ENCODE data around the gene NFATC2. TPM values are rescaled to one million over a fixed set of nuclear protein-coding genes. Genes with fewer than 3 reads are reported as not detected.

The NFATC2 gene
- total RNA-seq, 4 donors from 2014 or later, result 4.1 to 51.5 (median 8.7) TPM

DNA sequence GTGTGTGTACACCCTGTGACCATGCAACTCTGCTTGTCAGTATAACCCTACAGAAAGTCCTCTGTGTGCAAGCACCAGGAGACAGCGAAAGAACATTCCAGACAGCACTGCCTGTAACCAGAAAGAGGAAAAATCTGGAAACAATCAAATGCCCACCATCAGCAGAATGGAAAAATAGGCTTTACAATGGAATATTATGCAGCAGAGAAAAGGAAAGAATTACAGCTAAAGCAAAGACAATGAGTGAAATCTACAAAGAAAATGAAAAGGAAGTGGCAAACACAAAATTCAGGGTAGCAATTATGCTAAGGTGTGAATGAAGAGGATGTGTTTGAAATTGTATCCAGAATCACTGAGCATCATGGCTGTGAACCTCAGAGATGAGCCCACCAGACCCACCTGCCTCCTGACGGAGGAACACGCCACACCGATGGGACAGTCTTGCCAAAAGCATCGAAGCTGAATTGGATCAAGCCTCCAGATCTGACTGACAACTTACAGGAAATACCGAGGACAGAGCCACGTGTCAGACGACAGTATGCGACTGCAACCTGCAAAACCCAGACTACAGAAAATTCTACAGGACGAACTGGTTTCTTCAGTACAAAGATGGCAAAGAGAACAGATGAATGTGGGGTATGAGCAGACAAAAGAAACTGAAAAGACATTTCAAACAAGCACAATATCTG lies 133.2 kb downstream of the NFATC2 start:
- TF ChIP-seq, protein P1, sequence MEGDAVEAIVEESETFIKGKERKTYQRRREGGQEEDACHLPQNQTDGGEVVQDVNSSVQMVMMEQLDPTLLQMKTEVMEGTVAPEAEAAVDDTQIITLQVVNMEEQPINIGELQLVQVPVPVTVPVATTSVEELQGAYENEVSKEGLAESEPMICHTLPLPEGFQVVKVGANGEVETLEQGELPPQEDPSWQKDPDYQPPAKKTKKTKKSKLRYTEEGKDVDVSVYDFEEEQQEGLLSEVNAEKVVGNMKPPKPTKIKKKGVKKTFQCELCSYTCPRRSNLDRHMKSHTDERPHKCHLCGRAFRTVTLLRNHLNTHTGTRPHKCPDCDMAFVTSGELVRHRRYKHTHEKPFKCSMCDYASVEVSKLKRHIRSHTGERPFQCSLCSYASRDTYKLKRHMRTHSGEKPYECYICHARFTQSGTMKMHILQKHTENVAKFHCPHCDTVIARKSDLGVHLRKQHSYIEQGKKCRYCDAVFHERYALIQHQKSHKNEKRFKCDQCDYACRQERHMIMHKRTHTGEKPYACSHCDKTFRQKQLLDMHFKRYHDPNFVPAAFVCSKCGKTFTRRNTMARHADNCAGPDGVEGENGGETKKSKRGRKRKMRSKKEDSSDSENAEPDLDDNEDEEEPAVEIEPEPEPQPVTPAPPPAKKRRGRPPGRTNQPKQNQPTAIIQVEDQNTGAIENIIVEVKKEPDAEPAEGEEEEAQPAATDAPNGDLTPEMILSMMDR (IDR thresholded peaks at IDR 0.05), result no peak
- DNase-seq (ENCODE audit: low spot score), result no peak
- no peak for ATAC-seq (ENCODE audit: low FRiP score)

DNA sequence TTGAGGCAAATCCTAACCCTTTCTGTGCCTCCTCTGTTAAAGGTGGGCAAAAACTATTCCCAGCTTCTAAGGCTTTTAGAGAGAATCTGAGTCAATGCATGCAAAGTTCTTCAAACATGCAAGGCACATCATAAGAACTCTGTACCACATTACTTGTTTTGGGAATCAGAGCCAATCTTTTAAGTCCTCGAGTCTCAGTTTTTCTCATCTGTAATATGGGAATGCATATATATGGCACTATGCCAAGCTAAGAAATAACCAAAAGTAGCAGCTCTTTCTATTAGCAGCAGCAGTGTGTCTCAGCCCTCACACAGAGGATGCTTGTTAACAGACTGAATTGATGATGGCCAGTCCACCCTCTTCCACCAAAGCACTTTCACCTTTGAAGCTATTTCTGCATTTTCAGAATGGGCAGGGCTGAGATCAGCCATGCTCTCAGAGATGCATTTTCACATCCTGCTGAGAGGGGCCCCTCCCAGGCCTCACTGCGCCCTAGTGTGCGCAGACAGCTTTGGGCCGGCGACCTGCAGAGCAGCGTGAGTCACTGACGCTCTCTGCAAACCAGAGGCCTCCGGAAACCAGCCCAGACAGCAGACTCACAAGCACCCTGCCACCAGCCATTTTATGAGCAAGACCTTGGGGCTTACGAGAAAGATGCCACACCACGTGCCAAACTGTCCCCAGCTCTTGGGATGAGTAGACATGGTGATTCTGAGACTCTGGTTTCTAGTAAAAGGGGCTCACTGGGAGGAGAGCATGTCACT lies 138.0 kb downstream of the NFATC2 start:
- no peak for ATAC-seq (ENCODE audit: low FRiP score)
- TF ChIP-seq, protein P1 (IDR thresholded peaks at IDR 0.05), result no peak
- DNase-seq (ENCODE audit: low spot score), result no peak

DNA sequence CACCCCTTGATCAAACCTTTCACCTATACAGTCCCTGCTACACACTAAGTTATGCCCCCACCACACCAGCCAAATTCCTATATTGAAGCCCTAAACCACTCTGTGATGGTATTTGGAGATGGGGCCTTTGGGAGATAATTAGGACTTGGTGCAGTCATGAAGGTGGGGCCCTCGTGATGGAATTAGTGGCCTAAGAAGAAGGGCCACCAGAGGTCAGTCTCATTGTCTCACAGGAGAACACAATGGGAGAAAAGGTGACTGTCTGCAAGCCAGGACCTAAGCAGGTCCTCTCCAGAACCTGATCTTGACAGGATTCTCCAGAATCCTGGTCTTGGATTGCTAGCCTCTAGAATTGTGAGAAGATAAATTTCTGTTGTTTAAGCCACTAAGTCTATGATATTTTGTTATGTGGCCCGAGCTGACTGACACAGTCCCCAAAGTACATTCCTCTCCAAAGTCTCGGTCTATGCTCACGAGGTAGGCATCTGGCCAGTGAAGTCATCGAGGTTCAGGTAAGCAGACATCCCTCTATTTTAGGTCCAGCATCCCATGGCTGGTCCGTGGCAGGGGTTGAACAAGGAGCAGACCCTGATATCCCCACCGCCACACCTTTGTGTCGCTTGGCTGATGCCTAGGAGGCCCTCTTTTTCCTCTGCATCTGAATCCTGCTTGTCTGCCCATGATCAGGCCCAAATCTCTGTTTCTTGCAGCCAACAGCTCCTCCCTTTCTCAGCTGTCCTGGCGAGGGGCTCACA lies 138.9 kb downstream of the NFATC2 start:
- ATAC-seq (ENCODE audit: low FRiP score) (no peak), DNase-seq (ENCODE audit: low spot score) (no peak)
- TF ChIP-seq, protein P1 (IDR thresholded peaks at IDR 0.05), result no peak

GRCh38 chr20:51402201-51402600 lies 140.3 kb downstream of the NFATC2 start:
- ATAC-seq (ENCODE audit: low FRiP score) (no peak), DNase-seq (ENCODE audit: low spot score) (no peak)
- TF ChIP-seq, protein P1 (IDR thresholded peaks at IDR 0.05), result no peak

DNA sequence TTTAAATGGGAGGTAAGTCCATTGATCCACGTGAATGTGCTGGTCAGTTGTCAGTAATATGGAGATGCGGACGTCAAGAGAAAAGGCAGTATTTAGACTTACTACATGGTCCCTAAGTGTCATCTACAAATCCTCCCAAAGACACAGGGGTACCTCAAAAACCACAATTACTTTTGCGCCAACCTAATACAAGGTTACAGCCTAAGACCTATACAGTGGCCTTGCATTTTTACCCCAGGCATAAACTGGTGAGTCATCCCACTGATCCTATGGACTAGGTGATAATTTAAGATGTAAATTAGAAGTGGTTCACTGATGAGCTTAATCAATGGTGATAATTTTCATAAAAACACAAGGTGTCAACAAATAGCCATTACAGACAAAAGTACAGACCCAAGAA lies 141.0 kb downstream of the NFATC2 start:
- no peak for DNase-seq (ENCODE audit: low spot score)
- no peak for ATAC-seq (ENCODE audit: low FRiP score)
- TF ChIP-seq, protein P1 (IDR thresholded peaks at IDR 0.05), result no peak

DNA sequence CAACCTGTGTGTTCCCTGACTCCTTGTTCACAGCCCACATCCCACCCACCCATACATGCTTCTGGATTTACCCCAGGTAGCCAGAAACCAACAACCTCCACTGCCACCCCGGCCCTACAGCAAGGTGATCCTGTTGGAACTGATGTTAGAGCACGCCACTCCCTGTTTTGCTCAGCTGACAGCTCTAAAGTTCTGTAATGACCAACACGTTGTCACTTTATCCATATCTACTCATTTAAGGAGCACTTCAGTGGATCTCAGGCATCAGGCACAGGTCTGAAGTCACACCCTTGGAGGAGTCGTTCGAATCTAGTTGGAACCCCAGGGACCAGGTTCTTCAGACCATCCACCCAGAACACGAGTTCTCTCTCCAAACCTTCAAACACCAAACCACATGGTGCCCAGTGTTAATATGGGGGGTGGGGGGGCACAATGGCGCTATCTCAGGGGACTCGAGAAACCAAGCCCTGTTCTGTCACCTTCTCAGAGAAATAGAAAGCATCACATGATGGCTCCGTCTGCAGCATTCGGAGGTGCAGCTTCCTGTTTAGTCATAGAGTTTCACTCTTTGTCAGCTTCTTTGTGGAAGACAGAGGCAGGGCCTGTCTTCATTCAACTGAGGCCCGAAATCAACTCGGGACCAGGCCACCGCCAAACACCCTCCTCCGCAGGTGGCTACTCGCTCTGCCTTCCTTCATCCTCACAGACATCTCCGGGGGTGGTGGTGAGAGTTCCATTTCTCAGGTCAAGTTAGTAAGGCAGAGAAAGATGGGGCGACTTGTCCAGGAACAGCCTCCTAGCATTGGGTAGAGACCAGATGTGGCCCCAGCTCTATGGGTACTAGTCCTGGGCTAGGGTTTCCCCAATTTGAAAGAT lies 142.2 kb downstream of the NFATC2 start:
- ATAC-seq (ENCODE audit: low FRiP score), result no peak
- DNase-seq (ENCODE audit: low spot score), result no peak
- TF ChIP-seq, protein P1 (IDR thresholded peaks at IDR 0.05), result no peak

All from omental fat pad (tissue), 4 donors.